Upper lobe of right lung (tissue), 1 donor: ENCODE measurements around the gene KIAA0930. TPM values are rescaled to one million over a fixed set of nuclear protein-coding genes. Genes with fewer than 3 reads are reported as not detected.

Source experiments
- ATAC-seq: fragments of 200-7000 bp; cut with Tn5 transposase; one replicate; pipeline ENCODE4 v1.9.1; 2020; ENCODE audit warnings: mild to moderate bottlenecking, moderate library complexity
- DNase-seq: peaks from one replicate; pipeline ENCODE4 v3.0.0-alpha.2; 2020
- H3K27ac ChIP-seq: fragments of 200-600 bp; one replicate; pipeline ENCODE4 v1.8.0; 2022
- H3K27me3 ChIP-seq: fragments of 200-600 bp; one replicate; pipeline ENCODE4 v1.8.0; 2022; ENCODE audit warnings: mild to moderate bottlenecking
- H3K36me3 ChIP-seq: fragments of 200-600 bp; one replicate; pipeline ENCODE4 v1.8.0; 2022
- H3K4me1 ChIP-seq: fragments of 200-600 bp; one replicate; pipeline ENCODE4 v1.8.0; 2022
- H3K4me3 ChIP-seq: fragments of 200-600 bp; one replicate; pipeline ENCODE4 v1.8.0; 2022; ENCODE audit warnings: mild to moderate bottlenecking
- H3K9me3 ChIP-seq: fragments of 200-600 bp; one replicate; pipeline ENCODE4 v1.8.0; 2022
- CTCF ChIP-seq: fragments of 200-600 bp; IDR thresholded peaks from one replicate; pipeline ENCODE4 v1.8.0; 2022; ENCODE audit warnings: antibody characterized with exemption
- intact Hi-C: fragments of 100-400 bp; cut with DNase I; formaldehyde crosslinking; loops from one replicate; pipeline ENCODE4 v1.11.0; 2022
- total RNA-seq: library from RNA; stranded (reverse); fragmentation: NEBNext Ultra II Directional; extraction: Animal tissue kit (Norgen Biotek cat#: 25700); gene quantifications from one replicate; pipeline ENCODE4 v1.2.1, GENCODE V29; 2021
- donor health status: DM: no; HTN: yes; CAD: no; lungs with severe emphysema.

KIAA0930 gene
- total RNA-seq, 1 donor from 2014 or later: 79.5 TPM

- ATAC-seq (peak; percentile 13), DNase-seq (no peak)
- intact Hi-C loops: no loop called here
- peak; percentile 56 for TF ChIP-seq CTCF
- peaks cover 18% of the 10 kb centered on the region for H3K4me1 ChIP-seq
- H3K4me3 ChIP-seq: no peak overlapping the region
- peaks cover 9% of the 10 kb centered on the region for H3K36me3 ChIP-seq
- H3K27ac ChIP-seq: no peak overlapping the region
- H3K9me3 ChIP-seq: no peaks in the 10 kb centered on the region
- no peaks in the 10 kb centered on the region for H3K27me3 ChIP-seq
Measured at GRCh38 chr22:45208993-45209838, 31.5 kb downstream of the KIAA0930 start.

- Histone ChIP-seq H3K4me3 (no peak overlapping the region), H3K27ac (no peak overlapping the region), H3K9me3 (no peaks in the 10 kb centered on the region), H3K27me3 (no peaks in the 10 kb centered on the region), H3K36me3 (peaks cover 14% of the 10 kb centered on the region), H3K4me1 (peaks cover 17% of the 10 kb centered on the region)
- no peak for TF ChIP-seq CTCF
- ATAC-seq: no peak
- DNase-seq: no peak
- intact Hi-C loops: no loop called here
Measured at GRCh38 chr22:45208696-45208992, 32.0 kb downstream of the KIAA0930 start.

- DNase-seq (no peak), ATAC-seq (no peak)
- Histone ChIP-seq H3K9me3 (no peaks in the 10 kb centered on the region), H3K4me1 (peaks cover 13% of the 10 kb centered on the region), H3K4me3 (no peak overlapping the region), H3K36me3 (peaks cover 20% of the 10 kb centered on the region), H3K27me3 (no peaks in the 10 kb centered on the region), H3K27ac (no peak overlapping the region)
- intact Hi-C loops: no loop called here
- no peak for TF ChIP-seq CTCF
Measured at GRCh38 chr22:45207981-45208664, 32.6 kb downstream of the KIAA0930 start.

- no peak for ATAC-seq
- H3K4me1 ChIP-seq: peaks cover 9% of the 10 kb centered on the region
- intact Hi-C loops: no loop called here
- TF ChIP-seq CTCF: no peak
- H3K27me3 ChIP-seq: no peaks in the 10 kb centered on the region
- H3K36me3 ChIP-seq: peaks cover 26% of the 10 kb centered on the region
- H3K4me3 ChIP-seq: no peak overlapping the region
- no peak for DNase-seq
- no peak overlapping the region for H3K27ac ChIP-seq
- no peaks in the 10 kb centered on the region for H3K9me3 ChIP-seq
Measured at GRCh38 chr22:45207533-45207932, 33.2 kb downstream of the KIAA0930 start.

GRCh38 chr22:45206233-45206632, 34.5 kb downstream of the KIAA0930 start:
- TF ChIP-seq CTCF: no peak
- no peaks in the 10 kb centered on the region for H3K9me3 ChIP-seq
- H3K4me3 ChIP-seq: no peak overlapping the region
- H3K27me3 ChIP-seq: no peaks in the 10 kb centered on the region
- no peaks in the 10 kb centered on the region for H3K4me1 ChIP-seq
- intact Hi-C loops: no loop called here
- ATAC-seq (no peak), DNase-seq (no peak)
- no peak overlapping the region for H3K27ac ChIP-seq
- H3K36me3 ChIP-seq: peaks cover 28% of the 10 kb centered on the region
